ENCODE data around the gene STAMBP.

DNA sequence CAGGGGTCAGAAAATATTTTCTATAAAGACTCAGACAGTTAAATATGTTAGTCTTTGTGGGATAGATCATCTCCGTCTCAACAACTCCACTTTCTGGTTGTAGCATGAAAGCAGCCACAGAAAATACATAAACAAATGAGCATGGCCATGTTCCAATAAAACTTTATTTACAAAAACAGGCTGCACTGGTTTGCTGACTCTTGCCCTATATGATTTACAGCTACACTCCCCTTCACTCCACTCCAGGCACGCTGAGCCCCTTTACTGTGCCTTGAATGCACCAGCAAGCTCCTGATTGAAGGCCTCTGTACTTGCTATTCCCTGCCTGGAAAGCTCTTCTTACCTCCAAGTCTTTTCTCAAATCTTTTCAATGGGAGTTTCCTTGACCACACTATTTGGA is 5.8 kb upstream of the STAMBP start:
- TF ChIP-seq, protein P1, sequence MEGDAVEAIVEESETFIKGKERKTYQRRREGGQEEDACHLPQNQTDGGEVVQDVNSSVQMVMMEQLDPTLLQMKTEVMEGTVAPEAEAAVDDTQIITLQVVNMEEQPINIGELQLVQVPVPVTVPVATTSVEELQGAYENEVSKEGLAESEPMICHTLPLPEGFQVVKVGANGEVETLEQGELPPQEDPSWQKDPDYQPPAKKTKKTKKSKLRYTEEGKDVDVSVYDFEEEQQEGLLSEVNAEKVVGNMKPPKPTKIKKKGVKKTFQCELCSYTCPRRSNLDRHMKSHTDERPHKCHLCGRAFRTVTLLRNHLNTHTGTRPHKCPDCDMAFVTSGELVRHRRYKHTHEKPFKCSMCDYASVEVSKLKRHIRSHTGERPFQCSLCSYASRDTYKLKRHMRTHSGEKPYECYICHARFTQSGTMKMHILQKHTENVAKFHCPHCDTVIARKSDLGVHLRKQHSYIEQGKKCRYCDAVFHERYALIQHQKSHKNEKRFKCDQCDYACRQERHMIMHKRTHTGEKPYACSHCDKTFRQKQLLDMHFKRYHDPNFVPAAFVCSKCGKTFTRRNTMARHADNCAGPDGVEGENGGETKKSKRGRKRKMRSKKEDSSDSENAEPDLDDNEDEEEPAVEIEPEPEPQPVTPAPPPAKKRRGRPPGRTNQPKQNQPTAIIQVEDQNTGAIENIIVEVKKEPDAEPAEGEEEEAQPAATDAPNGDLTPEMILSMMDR (IDR thresholded peaks at IDR 0.05; ENCODE audit: poor library complexity, severe bottlenecking): no peak
- TF ChIP-seq RAD21 (conservative IDR thresholded peaks at IDR 0.05) (no peak), EP300 (conservative IDR thresholded peaks at IDR 0.05; ENCODE audit: poor library complexity, severe bottlenecking) (no peak)
